ENCODE results near the gene PRDX2. TPM values are rescaled to one million over a fixed set of nuclear protein-coding genes. Genes with fewer than 3 reads are reported as not detected.

The PRDX2 gene
- polyA plus RNA-seq, 1 experiment = 187 TPM

GRCh38 chr19:12815088-12815487 lies 13.5 kb upstream of the PRDX2 start:
- CTCF ChIA-PET = interaction anchor here (0.8 kb wide), 1 partner anchor 49 kb away, joined by 3 read pairs; no protein-coding TSS in a partner anchor
- POLR2A ChIA-PET = no interaction called here
- no peak for TF ChIP-seq CTCF (IDR thresholded peaks at IDR 0.05; ENCODE audit: low read depth, low read length)

DNA sequence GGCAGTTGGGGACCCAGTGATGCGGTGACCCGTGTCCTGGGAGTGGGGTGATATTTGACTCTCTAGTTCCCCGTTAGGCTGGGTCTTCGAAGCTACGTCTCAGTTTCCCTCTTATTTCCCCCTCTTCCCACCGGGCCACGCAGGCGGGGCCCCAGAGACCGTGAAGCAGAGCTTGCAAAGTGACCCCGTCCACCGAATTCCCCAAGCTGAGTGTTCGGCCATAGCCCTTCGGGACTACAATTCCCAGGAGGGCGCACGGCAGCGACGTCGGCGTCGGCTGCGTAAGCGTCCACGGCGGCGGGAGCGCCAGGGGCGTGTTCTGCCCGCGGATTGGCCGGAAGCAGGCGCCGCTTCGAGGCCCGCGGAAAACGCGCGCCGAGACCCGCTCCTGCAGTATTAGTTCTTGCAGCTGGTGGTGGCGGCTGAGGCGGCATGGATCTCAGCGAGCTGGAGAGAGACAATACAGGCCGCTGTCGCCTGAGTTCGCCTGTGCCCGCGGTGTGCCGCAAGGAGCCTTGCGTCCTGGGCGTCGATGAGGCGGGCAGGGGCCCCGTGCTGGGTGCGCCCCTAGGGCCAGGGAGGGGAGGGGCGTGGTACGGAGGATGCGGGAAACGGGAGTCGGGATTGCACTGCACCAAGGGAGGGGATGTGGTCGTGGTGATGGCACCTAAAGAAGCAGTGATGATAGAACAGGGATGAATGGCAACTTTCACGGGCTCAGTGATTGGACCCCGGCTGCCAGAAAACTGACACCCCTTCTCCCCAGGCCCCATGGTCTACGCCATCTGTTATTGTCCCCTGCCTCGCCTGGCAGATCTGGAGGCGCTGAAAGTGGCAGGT lies 4.9 kb upstream of the PRDX2 start, which contains the start of gene RNASEH2A:
Gene RNASEH2A, plus strand, starts transcription at position 343 of the 840 bp plus-strand sequence. Its CDS starts 90 bp downstream, at position 433.
- no peaks in the 10 kb centered on the region; the same call in 1 of the 2 replicates for H3K9me3 ChIP-seq (ENCODE audit: control insufficient read depth, insufficient read depth, low read length)
- ChIA-PET CTCF (interaction anchor here (0.9 to 1.9 kb wide), 5 partner anchors 10 to 48 kb away, joined by 3 to 12 read pairs (median 6); no protein-coding TSS in a partner anchor), POLR2A (interaction anchor here (0.9 to 1.7 kb wide), 5 partner anchors 11 to 73 kb away, joined by 3 to 8 read pairs (median 4); no protein-coding TSS in a partner anchor)
- no peaks in the 10 kb centered on the region for H3K27me3 ChIP-seq (ENCODE audit: control insufficient read depth, insufficient read depth, low read length)
- H3K4me3 ChIP-seq (ENCODE audit: low read depth, low read length) = peak within 1 kb of the TSS; percentile 83
- TF ChIP-seq CTCF (IDR thresholded peaks at IDR 0.05; ENCODE audit: low read depth, low read length) = no peak
- no peak within 1 kb of the TSS for H3K27ac ChIP-seq (ENCODE audit: low read depth, low read length)
- peak; percentile 63 for DNase-seq (ENCODE audit: low read depth, low spot score)

More at GRCh38 chr19:12815088-12815487, 13.5 kb upstream of the PRDX2 start:
- Histone ChIP-seq H3K27me3 (ENCODE audit: control insufficient read depth, insufficient read depth, low read length) (no peaks in the 10 kb centered on the region), H3K9me3 (ENCODE audit: control insufficient read depth, insufficient read depth, low read length) (no peaks in the 10 kb centered on the region), H3K4me3 (ENCODE audit: low read depth, low read length) (no peak overlapping the region), H3K27ac (ENCODE audit: low read depth, low read length) (no peak overlapping the region)
- DNase-seq (ENCODE audit: low read depth, low spot score) = no peak

DNA sequence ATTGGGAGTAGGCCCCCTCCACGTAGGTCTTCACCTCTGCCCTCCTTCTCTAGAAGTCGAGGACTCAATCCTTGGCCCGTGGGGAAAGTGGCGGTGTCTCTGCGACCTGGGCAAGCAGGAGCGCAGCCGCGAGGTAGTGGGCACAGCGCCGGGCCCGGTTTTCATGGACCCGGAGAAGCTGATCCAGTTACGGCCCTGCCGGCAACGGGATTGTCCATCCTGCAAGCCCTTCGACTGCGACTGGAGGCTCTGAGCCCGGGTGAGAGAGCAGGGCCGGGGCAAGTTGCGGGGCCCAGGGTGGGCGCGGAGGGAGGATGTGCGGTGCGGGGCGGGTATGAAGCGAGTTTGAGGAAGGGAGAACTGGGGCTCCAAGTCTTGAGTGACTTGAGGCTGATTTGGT lies 2.5 kb upstream of the PRDX2 start:
- TF ChIP-seq CTCF (IDR thresholded peaks at IDR 0.05; ENCODE audit: low read depth, low read length) = no peak
- ChIA-PET POLR2A (no interaction called here), CTCF (interaction anchor here (1.1 to 12.2 kb wide), 2 partner anchors 40 to 43 kb away, joined by 3 to 410 read pairs; no protein-coding TSS in a partner anchor)

GRCh38 chr19:12802267-12803106 lies 887 bp upstream of the PRDX2 start:
- TF ChIP-seq CTCF (IDR thresholded peaks at IDR 0.05; ENCODE audit: low read depth, low read length) = 0 out of 2 replicates have a peak, but pooled peaks have one; percentile 6
- DNase-seq (ENCODE audit: low read depth, low spot score) = no peak
- ChIA-PET CTCF (interaction anchor here (0.9 to 12.2 kb wide), 3 partner anchors 38 to 46 kb away, joined by 3 to 410 read pairs (median 3); no protein-coding TSS in a partner anchor), POLR2A (interaction anchor here (0.5 to 2.4 kb wide), 3 partner anchors 10 to 401 kb away, joined by 3 to 11 read pairs (median 6); partner anchors contain the start of gene JUNB)
- Histone ChIP-seq H3K4me3 (ENCODE audit: low read depth, low read length) (peak overlapping the region; percentile 93), H3K9me3 (ENCODE audit: control insufficient read depth, insufficient read depth, low read length) (no peaks in the 10 kb centered on the region; the same call in 1 of the 2 replicates), H3K27ac (ENCODE audit: low read depth, low read length) (no peak overlapping the region), H3K27me3 (ENCODE audit: control insufficient read depth, insufficient read depth, low read length) (no peaks in the 10 kb centered on the region)

More for the DNA sequence above, 2.5 kb upstream of the PRDX2 start:
- no peak overlapping the region for H3K4me3 ChIP-seq (ENCODE audit: low read depth, low read length)
- no peak for DNase-seq (ENCODE audit: low read depth, low spot score)
- H3K27ac ChIP-seq (ENCODE audit: low read depth, low read length) = no peak overlapping the region
- H3K27me3 ChIP-seq (ENCODE audit: control insufficient read depth, insufficient read depth, low read length) = no peaks in the 10 kb centered on the region
- no peaks in the 10 kb centered on the region; the same call in 1 of the 2 replicates for H3K9me3 ChIP-seq (ENCODE audit: control insufficient read depth, insufficient read depth, low read length)

Data from AG04450 (cell line).